RPMI7951 (cell line): ENCODE results near the gene FAM118A. TPM values are rescaled to one million over a fixed set of nuclear protein-coding genes. Genes with fewer than 3 reads are reported as not detected.
"Not testable (repeated sequence)": the region's sequence is repeated elsewhere in the genome, so short reads cannot be mapped to it uniquely, and the experiment has no call there.

Experiments used
- DNase-seq: peaks from one replicate; pipeline ENCODE4 v3.0.0-alpha.2; 2012; ENCODE audit warnings: low read depth
- total RNA-seq: library from RNA; depleted of rRNA; stranded (reverse); fragments of >200 nt; shearing (Covaris generic); gene quantifications from 2 replicates; pipeline ENCODE4 v1.2.3, GENCODE V29; 2014

FAM118A gene
- total RNA-seq, 1 experiment from 2014 or later = 11.7 TPM

GRCh38 chr22:45308957-45309421, 745 bp upstream of the FAM118A start:
- DNase-seq = no peak

GRCh38 chr22:45310331-45310976, 720 bp downstream of the FAM118A start:
- DNase-seq = no peak

GRCh38 chr22:45310977-45311531, 1.3 kb downstream of the FAM118A start:
- DNase-seq = no peak

GRCh38 chr22:45312415-45312814, 2.7 kb downstream of the FAM118A start:
- no peak for DNase-seq

- DNase-seq = no peak
Observed at GRCh38 chr22:45312856-45313255, 3.1 kb downstream of the FAM118A start.

GRCh38 chr22:45314054-45314721, 4.5 kb downstream of the FAM118A start:
- no peak for DNase-seq

GRCh38 chr22:45314786-45315185, 5.1 kb downstream of the FAM118A start:
- DNase-seq = no peak

GRCh38 chr22:45316796-45317526, 7.2 kb downstream of the FAM118A start:
- no peak for DNase-seq

- DNase-seq = no peak
Observed at GRCh38 chr22:45317551-45318167, 7.9 kb downstream of the FAM118A start.

GRCh38 chr22:45318168-45318557, 8.4 kb downstream of the FAM118A start:
- DNase-seq = peak; percentile 21

GRCh38 chr22:45318558-45319323, 9.0 kb downstream of the FAM118A start:
- peak; percentile 8 for DNase-seq

- no peak for DNase-seq
Observed at GRCh38 chr22:45319324-45319685, 9.6 kb downstream of the FAM118A start.

- no peak for DNase-seq
Observed at GRCh38 chr22:45320357-45320976, 10.7 kb downstream of the FAM118A start.

- no peak for DNase-seq
Observed at GRCh38 chr22:45321827-45322226, 12.1 kb downstream of the FAM118A start.

GRCh38 chr22:45322873-45323525, 13.3 kb downstream of the FAM118A start:
- DNase-seq = no peak

GRCh38 chr22:45323695-45324094, 14.0 kb downstream of the FAM118A start:
- DNase-seq = no peak

- no peak for DNase-seq
Observed at GRCh38 chr22:45324311-45324711, 14.6 kb downstream of the FAM118A start.

- not testable (repeated sequence) for DNase-seq
Observed at GRCh38 chr22:45328261-45328660, 18.5 kb downstream of the FAM118A start.

- no peak for DNase-seq
Observed at GRCh38 chr22:45328822-45329529, 19.2 kb downstream of the FAM118A start.

- DNase-seq = no peak
Observed at GRCh38 chr22:45329530-45329936, 19.8 kb downstream of the FAM118A start.
